NCI-H82 treated with DMSO at 0.1 percent for 48 hours (cell line): ENCODE data around the gene CLN5.
"Not testable (repeated sequence)": the region's sequence is repeated elsewhere in the genome, so short reads cannot be mapped to it uniquely, and the experiment has no call there.

ENCODE experiments used
- DNase-seq: peaks from one replicate; lab custom pipeline; 2025; ENCODE audit not compliant: unreplicated experiment; lab: John Stamatoyannopoulos, UW

The CLN5 gene

DNA sequence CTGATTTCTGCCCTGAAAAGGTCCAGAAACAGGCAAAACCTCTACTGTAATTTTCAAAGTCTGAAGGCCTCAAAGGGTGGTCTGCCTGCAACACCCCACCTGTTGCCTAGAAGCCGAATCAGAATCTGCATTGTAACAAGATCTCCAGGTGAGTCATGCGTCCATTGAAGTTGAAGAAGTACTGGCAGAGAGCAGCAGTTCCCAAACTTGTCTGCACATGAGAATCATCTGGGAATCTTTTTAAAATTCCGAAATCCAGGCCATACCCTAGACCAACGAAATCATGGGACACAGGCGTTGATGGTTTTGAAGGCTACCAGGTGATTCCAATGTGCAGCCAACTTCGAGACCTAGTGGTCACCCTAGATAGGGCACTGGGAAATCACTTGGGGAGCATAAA is 16.0 kb upstream of the CLN5 start:
- no peak for DNase-seq

DNA sequence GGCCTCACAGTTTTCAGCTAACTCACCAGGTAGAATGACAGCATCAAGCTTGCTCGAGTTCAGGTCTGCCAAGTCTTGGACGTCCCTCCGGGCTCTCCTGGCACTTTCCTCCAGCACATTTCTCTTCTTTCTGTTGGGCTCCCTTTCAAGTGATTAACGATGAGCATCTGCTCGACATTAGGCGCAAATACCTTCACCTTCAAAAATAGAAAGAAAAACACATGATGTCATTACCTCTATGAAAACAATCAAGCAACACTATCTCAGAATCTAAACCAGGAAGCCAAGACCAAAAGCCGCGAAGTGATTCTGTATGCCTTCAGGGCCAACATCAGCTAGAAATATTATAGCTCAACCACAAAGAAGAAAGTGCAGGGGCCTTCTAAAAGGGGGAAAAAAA is 15.4 kb upstream of the CLN5 start:
- DNase-seq, result no peak

DNA sequence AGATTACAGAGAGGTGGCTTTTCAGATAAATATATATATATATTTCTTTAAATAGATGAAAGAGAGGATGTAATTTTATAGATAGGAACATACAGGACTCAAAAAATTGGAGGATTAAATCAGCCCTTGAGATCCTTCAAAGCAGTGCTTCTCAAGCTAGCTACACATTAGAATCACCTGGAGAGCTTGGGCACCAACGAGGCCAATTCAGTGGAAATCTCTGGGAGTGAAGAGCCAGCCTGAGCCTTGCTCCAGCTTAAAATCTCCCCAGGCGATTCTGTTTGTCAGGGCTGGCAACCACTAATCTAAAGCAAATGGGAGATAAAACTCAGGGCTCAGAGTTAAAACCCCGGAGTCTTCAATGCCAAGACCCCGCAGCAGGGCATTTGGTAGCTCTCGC is 15.0 kb upstream of the CLN5 start:
- no peak for DNase-seq

DNA sequence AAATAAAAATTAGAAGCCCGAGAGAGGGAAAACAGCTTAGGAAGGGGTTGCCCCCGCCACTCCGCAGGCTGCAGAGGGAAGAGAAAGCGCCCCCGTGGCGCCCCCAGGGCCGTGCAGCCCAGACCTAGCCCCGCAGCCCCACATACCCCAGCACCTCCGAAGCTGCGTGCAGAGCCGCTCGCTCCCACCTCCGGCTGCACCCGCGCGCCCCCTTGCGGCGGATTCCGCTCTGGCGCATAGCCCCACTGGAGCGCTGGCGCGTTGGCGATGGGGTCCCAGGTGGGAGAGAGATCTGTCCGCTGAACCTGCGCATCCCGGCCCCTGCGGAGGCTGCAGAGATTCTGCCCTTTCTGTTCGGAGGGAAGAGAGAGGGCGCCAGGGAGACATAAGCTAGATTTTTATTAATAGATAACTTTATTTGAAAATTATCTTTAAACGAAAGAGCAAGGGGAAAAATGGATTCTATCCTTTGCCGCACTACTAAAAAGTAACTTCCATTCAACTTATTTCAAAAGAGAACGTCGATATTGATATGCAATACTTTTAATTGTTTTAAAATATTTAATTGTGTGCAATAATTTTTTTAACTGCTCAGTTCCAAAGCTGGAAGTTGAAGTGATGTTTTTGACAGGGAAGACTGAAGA is 11.7 kb upstream of the CLN5 start:
- peak; percentile 54 for DNase-seq

DNA sequence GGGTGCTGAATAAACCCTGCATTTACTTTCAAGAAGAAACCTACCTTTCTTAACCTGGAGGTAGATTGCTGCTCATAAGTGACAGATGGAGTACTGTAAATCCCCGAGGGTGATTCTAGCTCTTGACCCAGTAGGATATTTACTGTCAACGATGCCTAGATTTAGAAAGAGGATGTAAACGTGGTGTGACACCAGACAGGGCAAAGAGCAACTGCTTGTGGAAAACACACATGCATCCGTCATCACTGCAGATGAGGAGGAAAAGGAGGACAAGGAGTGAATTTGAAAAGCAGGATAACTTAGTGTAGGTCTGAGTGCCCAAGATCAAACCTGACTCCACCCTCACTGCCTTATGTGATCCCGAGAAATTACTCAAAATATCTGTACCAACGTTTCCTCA is 9.8 kb upstream of the CLN5 start:
- peak; percentile 38 for DNase-seq

DNA sequence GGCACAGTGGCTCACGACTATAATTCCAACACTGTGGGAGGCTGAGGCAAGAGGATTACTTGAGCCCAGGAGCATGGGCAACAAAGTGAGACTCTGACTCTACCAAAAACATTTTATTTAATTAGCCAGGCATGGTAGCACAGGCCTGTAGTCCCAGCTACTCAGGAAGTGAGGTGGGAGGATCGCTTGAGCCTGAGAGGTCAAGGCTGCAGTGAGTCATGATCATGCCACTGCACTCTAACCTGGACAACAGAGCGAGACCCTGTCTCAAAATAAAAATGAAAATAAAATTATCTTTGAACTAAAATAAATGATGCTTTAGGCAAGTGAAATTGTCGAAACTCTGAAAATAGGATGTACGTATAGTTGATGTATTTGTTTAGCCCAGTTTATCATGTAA is 8.2 kb upstream of the CLN5 start:
- no peak for DNase-seq

DNA sequence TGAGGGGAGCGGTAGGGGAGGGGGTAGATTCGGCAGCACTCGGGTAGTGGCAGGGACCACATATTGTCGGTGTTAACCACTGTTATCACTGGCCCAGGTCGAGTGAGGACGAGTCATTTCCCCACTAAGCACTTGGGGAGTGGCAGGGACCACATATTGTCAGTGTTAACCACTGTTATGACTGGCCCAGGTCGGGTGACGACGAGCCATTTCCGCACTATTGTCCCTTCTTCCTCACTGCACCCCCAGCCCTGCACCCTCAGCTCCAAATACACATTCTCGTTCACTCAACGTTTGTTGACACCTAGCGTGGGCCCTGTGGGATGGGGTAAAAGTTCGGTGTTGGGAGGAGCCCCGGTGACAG is 467 bp upstream of the CLN5 start:
- DNase-seq, result no peak

DNA sequence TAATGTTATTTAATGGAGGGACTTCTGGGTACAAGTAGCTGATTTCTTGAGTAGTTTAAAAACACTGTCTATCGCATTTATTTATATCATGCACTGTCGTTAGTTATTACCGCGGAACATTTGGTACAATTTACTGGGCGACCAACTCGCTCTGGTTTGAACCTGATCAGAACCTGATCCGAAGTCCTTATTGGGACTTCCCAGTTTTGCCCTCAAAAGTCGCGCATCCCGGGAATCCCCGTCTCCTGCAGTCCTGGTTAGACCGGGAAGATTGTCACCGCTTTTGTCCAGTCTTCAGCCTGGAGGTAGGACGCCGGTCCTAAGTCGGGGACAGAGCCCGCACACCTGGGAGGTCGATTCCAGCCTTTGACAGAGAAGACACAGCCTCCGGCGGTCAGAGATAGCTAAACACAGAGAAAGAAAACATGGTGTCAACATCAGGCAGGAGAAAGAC is 694 bp downstream of the CLN5 start:
- no peak for DNase-seq

DNA sequence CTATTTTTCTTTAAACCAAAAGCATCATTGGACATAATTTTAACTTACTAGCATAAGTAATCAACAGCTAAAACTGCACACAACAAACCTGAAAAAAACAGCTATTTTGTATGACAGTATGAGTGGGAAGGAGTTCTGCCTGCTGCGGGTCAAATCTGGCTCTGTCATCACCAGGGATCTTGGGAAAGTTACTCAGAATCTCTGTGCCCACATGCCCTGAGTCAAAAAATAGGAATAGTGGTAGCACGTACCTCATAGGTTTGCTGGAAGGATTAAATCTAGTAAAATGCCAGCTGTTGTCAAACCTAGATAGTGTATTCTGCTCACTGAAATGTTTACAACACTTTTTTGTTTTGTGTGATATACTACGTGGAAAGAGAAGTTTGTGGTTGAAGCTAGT is 1.1 kb downstream of the CLN5 start:
- no peak for DNase-seq

DNA sequence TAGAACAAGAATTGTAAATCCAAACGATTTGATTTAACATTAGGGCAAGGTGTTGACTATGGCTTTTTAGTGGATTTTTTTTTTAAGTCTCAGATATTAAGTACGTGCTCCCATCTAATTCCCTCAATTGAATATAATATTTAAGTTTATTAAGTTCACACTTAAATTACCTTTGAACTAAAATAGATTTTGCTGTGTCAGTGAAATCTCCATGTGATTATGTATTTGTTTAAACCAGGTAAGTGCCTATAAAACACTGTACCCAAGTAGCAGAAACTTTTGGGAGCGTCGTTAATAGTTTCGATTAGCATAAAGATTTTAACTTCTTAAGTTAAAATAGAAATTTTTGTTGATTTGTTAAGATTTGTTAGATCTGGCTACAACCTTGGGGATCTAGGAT is 1.6 kb downstream of the CLN5 start:
- DNase-seq, result no peak

DNA sequence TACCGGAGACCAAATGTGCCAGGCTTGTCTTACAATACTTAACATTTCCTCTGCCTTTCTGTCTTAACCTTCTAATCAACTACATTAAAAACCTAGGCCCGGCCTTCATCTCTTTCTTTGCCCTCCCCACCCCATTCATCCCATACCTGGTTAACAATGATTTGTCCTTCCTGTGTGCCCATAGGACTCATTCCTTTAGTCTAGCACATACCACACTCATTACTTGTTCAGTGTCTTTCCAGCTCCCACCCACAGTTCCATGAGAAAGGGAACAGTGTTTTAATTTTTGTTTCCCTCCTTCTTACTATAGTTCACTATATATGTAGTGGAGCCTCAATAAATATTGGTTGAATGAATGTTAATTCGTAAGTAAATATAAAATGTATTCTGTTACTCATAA is 2.4 kb downstream of the CLN5 start:
- DNase-seq, result no peak

DNA sequence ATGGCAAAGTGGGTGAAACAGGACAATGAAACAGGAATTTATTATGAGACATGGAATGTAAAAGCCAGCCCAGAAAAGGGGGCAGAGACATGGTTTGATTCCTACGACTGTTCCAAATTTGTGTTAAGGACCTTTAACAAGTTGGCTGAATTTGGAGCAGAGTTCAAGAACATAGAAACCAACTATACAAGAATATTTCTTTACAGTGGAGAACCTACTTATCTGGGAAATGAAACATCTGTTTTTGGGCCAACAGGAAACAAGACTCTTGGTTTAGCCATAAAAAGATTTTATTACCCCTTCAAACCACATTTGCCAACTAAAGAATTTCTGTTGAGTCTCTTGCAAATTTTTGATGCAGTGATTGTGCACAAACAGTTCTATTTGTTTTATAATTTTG is 8.6 kb downstream of the CLN5 start:
- DNase-seq, result no peak

DNA sequence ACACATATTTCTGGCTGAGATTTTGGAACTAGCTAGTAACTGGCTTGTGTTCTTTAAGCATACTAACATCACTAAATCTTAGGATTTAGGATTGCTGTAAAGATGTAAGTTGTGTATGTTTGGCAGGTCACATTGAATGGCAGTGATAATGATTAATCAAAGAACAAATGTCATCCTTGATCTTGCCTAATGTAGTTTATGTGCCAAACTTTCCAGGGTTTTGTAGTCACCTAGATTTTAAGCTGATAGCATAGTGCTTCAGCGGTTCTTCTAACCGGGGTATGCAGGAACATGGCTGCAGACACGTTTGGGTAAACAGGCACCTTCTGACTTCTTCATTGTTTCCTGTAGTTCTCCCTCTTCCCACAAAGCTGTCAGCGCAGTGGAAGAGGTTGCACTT is 9.7 kb downstream of the CLN5 start:
- DNase-seq, result no peak

DNA sequence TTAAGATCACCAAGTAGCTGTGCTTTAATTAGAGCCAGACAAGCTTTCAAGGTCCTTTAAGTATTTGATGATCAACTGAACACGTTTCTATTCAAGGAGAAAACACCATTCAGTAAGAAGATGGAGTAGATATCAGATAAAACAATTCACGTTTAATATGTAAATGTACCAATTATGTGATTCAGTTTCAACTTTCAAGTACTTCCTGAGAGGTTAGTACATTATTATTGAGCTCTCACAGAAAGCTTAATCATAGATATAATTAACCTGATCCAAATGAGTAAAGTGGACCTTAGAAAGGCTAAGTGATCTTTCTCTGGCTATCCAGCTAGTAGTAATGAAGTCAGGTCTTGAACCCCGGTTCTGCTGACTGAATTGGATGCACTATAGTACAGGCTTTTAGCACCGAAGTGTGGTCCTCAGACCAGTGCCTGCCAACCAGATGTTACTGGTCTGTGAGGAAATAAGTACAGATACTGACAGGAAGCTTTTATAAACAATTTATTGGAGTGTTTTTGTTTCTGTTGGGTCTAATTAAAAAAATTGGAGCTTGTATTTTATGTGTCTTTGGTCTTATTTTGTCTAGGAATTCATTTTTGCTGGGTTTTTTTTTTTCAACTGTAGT is 10.2 kb downstream of the CLN5 start:
- DNase-seq, result no peak

DNA sequence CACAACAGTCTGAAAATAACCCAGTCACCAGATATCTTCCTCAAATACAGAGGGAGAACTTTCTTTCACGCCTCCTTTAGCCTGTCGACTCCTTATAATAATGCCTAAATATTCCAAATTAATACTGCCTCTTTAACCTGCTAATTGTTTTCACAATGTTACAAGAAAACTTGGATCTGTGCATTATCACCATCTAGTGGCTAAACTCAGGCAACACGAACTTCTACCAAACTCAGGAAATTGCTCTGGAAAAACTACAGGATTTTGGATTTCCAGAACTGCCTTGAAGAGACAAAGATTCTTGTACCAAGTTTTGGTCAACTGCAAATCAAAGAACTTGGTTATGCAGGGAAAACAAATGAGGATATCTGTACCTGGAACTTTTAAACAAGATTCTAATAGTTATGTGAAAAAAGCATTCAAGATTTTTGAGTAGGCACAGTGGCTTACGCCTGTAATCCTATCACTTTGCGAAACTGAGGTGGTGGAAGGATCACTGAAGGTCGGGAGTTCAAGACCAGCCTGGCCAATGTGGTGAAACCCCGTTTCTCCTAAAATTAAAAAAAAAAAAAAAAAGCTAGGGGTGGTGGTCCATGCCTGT is 10.8 kb downstream of the CLN5 start:
- peak; percentile 38 for DNase-seq

DNA sequence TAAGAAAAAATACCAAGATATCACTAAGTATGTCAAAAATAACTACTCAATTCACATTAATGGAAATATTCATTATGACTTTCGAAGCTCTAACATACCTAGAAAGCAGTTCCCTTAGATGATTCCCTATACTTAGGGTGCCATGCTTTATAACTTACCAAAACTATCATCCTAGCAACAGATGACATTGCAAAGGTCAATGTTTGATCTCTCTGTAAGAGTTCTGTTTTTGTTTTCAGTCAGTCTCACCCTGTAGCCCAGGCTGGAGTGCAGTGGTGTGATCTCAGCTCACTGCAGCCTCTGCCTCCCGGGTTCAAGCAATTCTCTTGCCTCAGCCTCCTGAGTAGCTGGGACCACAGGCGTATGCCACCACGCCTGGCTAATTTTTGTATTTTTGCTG is 16.5 kb downstream of the CLN5 start:
- DNase-seq, result not testable (repeated sequence)

DNA sequence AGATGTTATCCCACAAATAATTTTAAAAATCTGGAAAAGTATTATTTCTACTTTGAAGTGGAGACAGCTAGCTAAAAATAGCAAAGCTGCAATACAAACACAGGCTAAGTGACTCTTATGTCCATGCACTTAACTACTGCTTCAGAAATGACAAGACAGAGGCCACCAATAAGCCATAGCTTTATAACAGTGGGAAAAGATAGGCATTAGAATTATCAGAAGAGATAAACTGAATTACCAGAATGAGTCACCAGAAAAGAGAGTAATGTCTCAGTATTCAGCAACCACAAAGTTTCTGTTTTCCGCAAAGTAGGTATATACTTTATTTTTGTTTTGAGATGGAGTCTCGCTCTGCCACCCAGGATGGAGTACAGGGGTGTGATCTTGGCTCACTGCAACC is 17.1 kb downstream of the CLN5 start:
- DNase-seq, result no peak

DNA sequence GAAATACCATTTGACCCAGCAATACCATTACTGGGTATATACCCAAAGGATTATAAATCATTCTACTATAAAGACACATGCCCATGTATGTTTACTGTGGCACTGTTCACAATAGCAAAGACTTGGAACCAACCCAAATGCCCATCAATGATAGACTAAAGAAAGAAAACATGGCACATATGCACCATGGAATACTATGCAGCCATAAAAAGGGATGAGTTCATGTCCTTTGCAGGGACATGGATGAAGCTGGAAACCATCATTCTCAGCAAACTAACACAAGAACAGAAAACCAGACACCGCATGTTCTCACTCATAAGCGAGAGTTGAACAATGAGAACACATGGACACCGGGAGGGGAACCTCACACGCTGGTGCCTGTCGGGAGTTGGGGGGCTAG is 17.8 kb downstream of the CLN5 start:
- DNase-seq, result not testable (repeated sequence)

DNA sequence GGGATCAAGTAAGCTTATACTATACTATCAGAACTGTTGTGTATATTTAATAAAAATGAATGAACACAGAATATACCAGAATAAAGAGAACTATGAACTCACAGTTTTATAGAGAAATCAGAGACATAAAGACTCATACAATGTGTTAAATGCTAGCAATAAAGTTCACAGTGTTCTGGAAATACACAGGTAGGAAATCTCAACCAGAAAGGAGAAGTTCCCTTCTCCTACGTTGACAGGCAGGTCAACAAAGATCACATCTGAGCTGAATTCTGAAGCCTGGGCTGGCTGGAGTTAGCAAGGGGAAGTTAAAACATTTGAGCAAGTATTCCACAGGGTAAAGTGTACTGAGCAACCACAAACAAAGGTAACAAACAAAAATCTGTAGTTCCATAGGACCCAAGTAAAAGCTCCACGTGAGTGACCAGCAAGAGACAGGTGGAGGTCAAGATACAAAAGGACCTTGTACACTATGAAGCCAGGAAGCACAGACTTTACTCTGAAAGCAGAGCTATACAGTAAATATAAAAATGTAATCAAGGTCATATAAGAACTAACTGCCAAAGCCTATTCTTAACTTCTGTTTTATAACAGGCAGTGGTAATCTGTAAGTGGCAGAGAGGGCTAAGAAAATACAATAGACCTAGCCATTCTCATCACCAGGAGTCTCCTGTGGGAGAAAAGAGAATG is 22.1 kb downstream of the CLN5 start:
- no peak for DNase-seq

DNA sequence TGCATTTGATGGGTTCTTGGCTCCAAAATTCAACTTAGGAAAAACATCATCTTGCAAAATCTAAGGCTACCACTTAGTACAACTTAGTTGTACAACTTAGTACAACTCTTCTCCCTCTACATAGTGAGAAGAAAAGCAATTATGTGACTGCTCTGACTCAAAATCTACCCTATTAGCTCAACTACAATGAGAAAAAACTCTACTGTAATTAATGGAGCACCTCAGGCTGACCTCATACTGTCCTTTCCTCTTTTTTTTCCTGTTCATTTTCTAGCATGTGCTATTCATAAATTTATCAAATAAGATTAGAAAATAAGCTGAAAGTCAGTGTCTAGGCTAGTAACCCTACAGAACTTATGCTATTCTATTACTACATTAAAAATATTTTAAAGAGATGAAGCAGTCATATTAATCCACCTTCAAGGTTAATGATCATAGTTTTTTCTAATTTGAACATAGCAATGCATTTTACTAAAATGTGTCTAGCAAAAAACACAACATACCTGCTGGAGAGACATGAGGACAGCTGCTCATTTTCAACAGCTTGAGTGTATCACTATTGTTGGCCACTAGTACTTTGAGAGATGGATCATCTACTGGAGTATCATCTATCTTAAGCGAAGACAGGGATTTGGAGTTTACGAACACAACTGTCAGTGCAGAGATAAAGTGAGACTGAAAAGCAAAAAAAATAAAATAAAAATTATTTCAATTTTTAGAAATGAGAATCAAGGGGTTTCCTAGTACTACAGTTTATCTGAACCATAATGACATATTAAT is 23.2 kb downstream of the CLN5 start:
- DNase-seq, result no peak

DNA sequence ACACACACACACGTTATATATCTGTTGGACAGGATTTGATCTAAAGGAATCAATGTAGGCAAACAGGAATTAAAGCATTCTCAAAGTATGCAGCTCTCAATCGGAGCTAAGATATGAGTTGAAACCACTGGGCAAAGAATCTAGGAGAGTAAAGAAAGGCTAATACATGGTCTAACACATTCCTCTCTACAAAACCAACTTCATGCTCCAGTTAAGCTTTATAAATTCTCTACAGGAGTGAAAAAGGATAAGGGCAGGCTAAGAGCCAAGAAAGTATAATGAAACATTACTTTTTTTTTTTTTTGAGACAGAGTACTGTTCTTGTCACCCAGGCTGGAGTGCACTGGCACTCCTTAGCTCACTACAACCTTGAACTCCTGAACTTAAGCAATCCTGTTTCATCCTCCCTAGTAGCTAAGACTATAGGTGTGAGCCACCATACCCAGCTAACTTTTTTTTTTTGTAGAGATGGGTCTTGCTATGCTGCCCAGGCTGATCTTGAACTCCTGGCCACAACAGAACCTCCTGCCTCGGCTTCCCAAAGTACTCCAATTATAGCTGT is 24.5 kb downstream of the CLN5 start:
- DNase-seq, result no peak
